Heart right ventricle (tissue), 16 donors: ENCODE measurements around the gene EYS. TPM values are rescaled to one million over a fixed set of nuclear protein-coding genes. Genes with fewer than 3 reads are reported as not detected.

ENCODE experiments used
- ATAC-seq, 8 donors: fragments of 200-7000 bp; cut with Tn5 transposase; one replicate each; pipeline ENCODE4 v1.9.1; 2020; ENCODE audit warnings: mild to moderate bottlenecking in 8 of 8, moderate library complexity in 8 of 8, moderate number of reproducible peaks in 1 of 8
- DNase-seq, 2 donors: peaks; one replicate each; pipeline ENCODE4 v3.0.0-alpha.2; 2020
- H3K27ac ChIP-seq, 10 donors: fragments of 200-600 bp; sonication (generic) in 2 of 10; one replicate each; pipeline versions ENCODE4 v1.5.0 to v1.8.0; 2020 to 2022; ENCODE audit warnings: mild to moderate bottlenecking in 3 of 10
- H3K27me3 ChIP-seq, 7 donors: fragments of 200-600 bp; one replicate each; pipeline ENCODE4 v1.8.0; 2021 to 2022; ENCODE audit warnings: mild to moderate bottlenecking in 2 of 7
- H3K36me3 ChIP-seq, 9 donors: fragments of 200-600 bp; sonication (generic) in 1 of 9; one replicate each; pipeline versions ENCODE4 v1.5.0 to v1.8.0; 2020 to 2022; ENCODE audit warnings: mild to moderate bottlenecking in 2 of 9
- H3K4me1 ChIP-seq, 9 donors: fragments of 200-600 bp; sonication (generic) in 1 of 9; one replicate each; pipeline versions ENCODE4 v1.5.0 to v1.8.0; 2020 to 2022; ENCODE audit warnings: mild to moderate bottlenecking in 4 of 9
- H3K4me3 ChIP-seq, 10 donors: fragments of 200-600 bp; sonication (generic) in 2 of 10; one replicate each; pipeline versions ENCODE4 v1.5.0 to v1.8.0; 2020 to 2022; ENCODE audit warnings: mild to moderate bottlenecking in 7 of 10, moderate library complexity in 2 of 10
- H3K9me3 ChIP-seq, 11 donors: fragments of 200-600 bp in 10 of 11; sonication (generic) in 2 of 11; one replicate each; pipeline versions ENCODE4 v1.5.0 to v1.8.0; 2013 to 2022; ENCODE audit warnings: mild to moderate bottlenecking in 2 of 11, control low read depth in 1 of 11, moderate library complexity in 1 of 11
- CTCF ChIP-seq, 9 donors: fragments of 200-600 bp; sonication (generic) in 2 of 9; IDR thresholded peaks; one replicate each; pipeline versions ENCODE4 v1.5.0 to v1.8.0; 2021 to 2022; ENCODE audit warnings: antibody characterized with exemption in 9 of 9, mild to moderate bottlenecking in 5 of 9, moderate library complexity in 1 of 9
- WGBS, 2 donors: extraction: QIAGEN DNeasy Blood & Tissue Kit; methylation state at CpG; one replicate each; pipeline ENCODE4 v1.1.7; 2013; ENCODE audit warnings: inconsistent platforms in 1 of 2; 5-methylcytosine and 5-hydroxymethylcytosine counted together
- intact Hi-C, 10 donors: fragments of 100-400 bp; cut with DNase I; formaldehyde crosslinking; loops; one replicate each; pipeline versions ENCODE4 v1.11.1 to v1.14.2; 2022
- polyA plus RNA-seq, 2 donors: library from polyadenylated mRNA; stranded (reverse); fragments of 200-250 nt; gene quantifications; one replicate each; pipeline ENCODE4 v1.2.3, GENCODE V29; 2013
- total RNA-seq, 10 donors: library from RNA; stranded (reverse); fragmentation: NEBNext Ultra II Directional in 3 of 10; extraction: Animal tissue kit (Norgen Biotek cat#: 25700) in 3 of 10; gene quantifications; one replicate each; pipeline versions ENCODE4 v1.2.1 to v1.2.4, GENCODE V29; 2021 to 2023
- donor health status: Arrhythmogenic right ventricular cardiomyopathy.
- donor health status: ischemic (EF 13 %, LVEDD 7.1; RV severe dilation, severe dysfunction).
- donor health status: healthy with polysubstance abuse.
- donor health status: DM: no; HTN: yes; CAD: no.
- donor health status: DM: no; HTN: no; CAD: no.
- donor health status: ischemic (EF 25% LVEDD 6.9; RV normal size, moderate dysfunction).
- donor health status: ischemic (EF 25% LVEDD 5.7; RV mildly dilated, moderate dysfunction).
- donor health status: healthy.
- donor health status: DM: yes; HTN: yes; CAD: no.
- donor health status: Ischemic cardiomyopathy.
- donor health status: ischemic (EF 35%, LVEDD 5.7; RV mildly dilated, moderate dysfunction).
- donor health status: nonischemic (EF 11% LVEDD 7.7; RV severe dilation, severe dysfunction).
- donor health status: DM: yes; HTN: yes; CAD: no.
- donor health status: PGD.
- donor health status: ischemic (EF 29% LVEDD 5.4; RV normal size, mild dysfunction).
- donor health status: nonischemic (EF 23%, LVEDD 6.1; RV moderate dilation, normal function).

The EYS gene
- total and polyA plus RNA-seq, 12 donors, result 0.02 to 0.40 (median 0.18) TPM; not detected in 8

GRCh38 chr6:65072500-65072899 is 634.5 kb downstream of the EYS start:
- Histone ChIP-seq H3K27me3 (no peaks in the 10 kb centered on the region), H3K4me1 (no peaks in the 10 kb centered on the region), H3K9me3 (no peaks in the 10 kb centered on the region), H3K27ac (no peak overlapping the region), H3K4me3 (no peak overlapping the region), H3K36me3 (no peaks in the 10 kb centered on the region)
- intact Hi-C loops, result no loop called here
- no peak for ATAC-seq
- no peak for DNase-seq
- WGBS, 2 donors, result 94 to 96% methylated on average over 1 of the region's 1 CpG
- TF ChIP-seq CTCF (IDR thresholded peaks at IDR 0.05), result no peak

DNA sequence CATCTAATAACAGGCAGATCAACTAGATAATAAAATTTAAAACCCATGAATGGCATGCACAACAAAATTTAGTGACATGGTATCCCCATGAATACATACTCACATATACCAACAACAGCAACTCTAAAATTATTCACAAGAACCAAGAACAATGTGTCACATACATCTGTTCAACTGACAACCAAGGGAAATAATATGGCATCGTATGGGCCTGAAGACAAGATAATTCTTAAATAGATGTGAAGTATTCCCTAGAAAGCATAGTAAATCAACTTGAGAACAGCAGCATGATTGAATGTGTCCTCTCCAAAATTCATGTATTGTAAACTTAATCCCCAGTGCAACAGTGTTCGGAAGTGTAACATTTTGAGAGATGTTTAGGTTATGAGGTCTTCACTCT is 635.5 kb downstream of the EYS start:
- intact Hi-C loops, result no loop called here
- no peak for TF ChIP-seq CTCF (IDR thresholded peaks at IDR 0.05)
- no peak overlapping the region for H3K27ac ChIP-seq
- no peaks in the 10 kb centered on the region for H3K27me3 ChIP-seq
- no peak for DNase-seq
- ATAC-seq, result no peak
- no peaks in the 10 kb centered on the region for H3K36me3 ChIP-seq
- WGBS, 2 donors, result 87 to 92% methylated on average over 2 of the region's 2 CpGs
- no peak overlapping the region for H3K4me3 ChIP-seq
- H3K9me3 ChIP-seq, result no peaks in the 10 kb centered on the region
- H3K4me1 ChIP-seq, result no peaks in the 10 kb centered on the region

- TF ChIP-seq CTCF (IDR thresholded peaks at IDR 0.05), result no peak
- Histone ChIP-seq H3K36me3 (no peaks in the 10 kb centered on the region), H3K4me3 (no peak overlapping the region), H3K27me3 (no peaks in the 10 kb centered on the region), H3K27ac (no peak overlapping the region), H3K4me1 (no peaks in the 10 kb centered on the region), H3K9me3 (no peaks in the 10 kb centered on the region)
- no peak for ATAC-seq
- 85 to 94% methylated on average over 1 of the region's 1 CpG for WGBS, 2 donors
- no peak for DNase-seq
- intact Hi-C loops, result no loop called here
These were observed 642.2 kb downstream of the EYS start for GRCh38 chr6:65064844-65065243.

- Histone ChIP-seq H3K27me3 (no peaks in the 10 kb centered on the region), H3K36me3 (no peaks in the 10 kb centered on the region), H3K4me3 (no peak overlapping the region), H3K27ac (no peak overlapping the region), H3K4me1 (no peaks in the 10 kb centered on the region), H3K9me3 (peaks cover 0 to 8% (median 0%) of the 10 kb centered on the region in 11 donors)
- no peak for TF ChIP-seq CTCF (IDR thresholded peaks at IDR 0.05)
- no peak for ATAC-seq
- intact Hi-C loops, result no loop called here
- no peak for DNase-seq
These were observed 647.5 kb downstream of the EYS start for GRCh38 chr6:65059568-65059967.

DNA sequence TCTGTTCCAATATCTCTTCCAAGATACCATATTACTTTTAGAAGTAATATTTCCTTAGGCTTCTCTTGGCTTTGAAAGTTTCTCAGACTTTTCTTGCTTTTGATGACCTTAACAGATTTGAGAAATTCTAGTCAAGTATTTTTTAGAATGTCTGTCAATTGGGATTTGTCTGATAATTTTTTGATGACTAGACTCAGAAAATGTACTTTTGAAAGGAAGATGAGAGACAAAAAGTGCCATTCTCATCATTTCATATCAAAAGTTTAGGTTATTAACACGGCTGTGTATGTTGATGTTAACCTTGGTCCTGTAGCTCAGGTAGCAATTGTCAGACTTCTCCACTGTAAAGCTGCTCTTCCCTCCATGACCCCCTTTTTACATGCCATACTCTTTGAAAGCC is 651.5 kb downstream of the EYS start:
- Histone ChIP-seq H3K27ac (no peak overlapping the region), H3K9me3 (peaks cover 0 to 8% (median 0%) of the 10 kb centered on the region in 11 donors), H3K36me3 (no peaks in the 10 kb centered on the region), H3K4me3 (no peak overlapping the region), H3K4me1 (no peaks in the 10 kb centered on the region), H3K27me3 (no peaks in the 10 kb centered on the region)
- WGBS, 2 donors, result 76 to 88% methylated on average over 1 of the region's 1 CpG
- intact Hi-C loops, result no loop called here
- no peak for TF ChIP-seq CTCF (IDR thresholded peaks at IDR 0.05)
- DNase-seq (no peak), ATAC-seq (no peak)
